ENCODE results near the gene LRPAP1. TPM values are rescaled to one million over a fixed set of nuclear protein-coding genes. Genes with fewer than 3 reads are reported as not detected.

The LRPAP1 gene
- polyA plus RNA-seq, 2 of the 4 experiments (the other 2 are of a cell fraction) = 64.3 to 81.1 TPM

DNA sequence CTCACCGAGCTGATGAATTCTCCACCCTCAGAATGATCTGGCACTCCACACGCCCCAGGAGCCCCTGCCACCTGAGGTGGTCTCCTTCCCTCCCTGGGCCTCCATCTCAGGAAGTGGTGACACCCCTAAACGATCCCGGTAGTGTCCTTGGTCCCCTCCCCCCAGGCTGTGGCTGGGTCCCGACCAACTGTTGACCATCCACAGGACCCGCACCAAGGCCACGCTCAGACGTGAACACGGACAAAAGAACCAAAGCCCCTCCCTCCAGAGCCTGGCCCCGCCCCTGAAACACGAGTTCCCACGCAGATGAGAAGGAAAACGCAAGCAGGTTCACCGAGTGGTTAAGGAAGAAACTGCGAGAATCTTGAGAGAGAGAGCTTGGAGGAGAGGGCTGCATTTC lies 16.6 kb downstream of the LRPAP1 start:
- Histone ChIP-seq H3K27ac (no peak overlapping the region), H3K4me3 (no peak overlapping the region), H3K9me3 (no peaks in the 10 kb centered on the region), H3K4me2 (no peak overlapping the region), H3K4me1 (no peaks in the 10 kb centered on the region)
- WGBS (ENCODE audit: missing lambda C conversion rate) = 92% methylated on average over 12 of the region's 15 CpGs
- FAIRE-seq (no peak), DNase-seq (ENCODE audit: low read depth in 1 of 2, low spot score in 1 of 2) (no peak), ATAC-seq (no peak)
- CTCF ChIA-PET = interaction anchor here (1.4 to 3.3 kb wide), 4 partner anchors 12 to 409 kb away, joined by 4 to 25 read pairs (median 12); no protein-coding TSS in a partner anchor
- no peak for TF ChIP-seq JUNB (IDR thresholded peaks at IDR 0.05)
- no peak for TF ChIP-seq ZNF302 (CRISPR knock-in tag; IDR thresholded peaks at IDR 0.05)
- no peak for TF ChIP-seq PHF8 (IDR thresholded peaks at IDR 0.05; ENCODE audit: borderline replicate concordance, low read depth)
- TF ChIP-seq, protein P1, sequence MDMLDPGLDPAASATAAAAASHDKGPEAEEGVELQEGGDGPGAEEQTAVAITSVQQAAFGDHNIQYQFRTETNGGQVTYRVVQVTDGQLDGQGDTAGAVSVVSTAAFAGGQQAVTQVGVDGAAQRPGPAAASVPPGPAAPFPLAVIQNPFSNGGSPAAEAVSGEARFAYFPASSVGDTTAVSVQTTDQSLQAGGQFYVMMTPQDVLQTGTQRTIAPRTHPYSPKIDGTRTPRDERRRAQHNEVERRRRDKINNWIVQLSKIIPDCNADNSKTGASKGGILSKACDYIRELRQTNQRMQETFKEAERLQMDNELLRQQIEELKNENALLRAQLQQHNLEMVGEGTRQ (IDR thresholded peaks at IDR 0.05) = no peak
- TF ChIP-seq HOXB5 (CRISPR knock-in tag; IDR thresholded peaks at IDR 0.05) = no peak
- TF ChIP-seq RCOR1 (IDR thresholded peaks at IDR 0.05; ENCODE audit: low read depth, low read length) = no peak
- no peak for TF ChIP-seq RARB (CRISPR knock-in tag; IDR thresholded peaks at IDR 0.05)
- no peak for TF ChIP-seq MAZ (IDR thresholded peaks at IDR 0.05; ENCODE audit: borderline replicate concordance, low read depth, low read length)
- TF ChIP-seq POLR2AphosphoS2 (conservative IDR thresholded peaks at IDR 0.05; ENCODE audit: low read length) = no peak
- no peak for TF ChIP-seq FOSB (CRISPR knock-in tag; IDR thresholded peaks at IDR 0.05)
- no peak for TF ChIP-seq NR3C1 (IDR thresholded peaks at IDR 0.05)
- TF ChIP-seq EHF (CRISPR knock-in tag; IDR thresholded peaks at IDR 0.05) = no peak
- POLR2A ChIA-PET = no interaction called here

DNA sequence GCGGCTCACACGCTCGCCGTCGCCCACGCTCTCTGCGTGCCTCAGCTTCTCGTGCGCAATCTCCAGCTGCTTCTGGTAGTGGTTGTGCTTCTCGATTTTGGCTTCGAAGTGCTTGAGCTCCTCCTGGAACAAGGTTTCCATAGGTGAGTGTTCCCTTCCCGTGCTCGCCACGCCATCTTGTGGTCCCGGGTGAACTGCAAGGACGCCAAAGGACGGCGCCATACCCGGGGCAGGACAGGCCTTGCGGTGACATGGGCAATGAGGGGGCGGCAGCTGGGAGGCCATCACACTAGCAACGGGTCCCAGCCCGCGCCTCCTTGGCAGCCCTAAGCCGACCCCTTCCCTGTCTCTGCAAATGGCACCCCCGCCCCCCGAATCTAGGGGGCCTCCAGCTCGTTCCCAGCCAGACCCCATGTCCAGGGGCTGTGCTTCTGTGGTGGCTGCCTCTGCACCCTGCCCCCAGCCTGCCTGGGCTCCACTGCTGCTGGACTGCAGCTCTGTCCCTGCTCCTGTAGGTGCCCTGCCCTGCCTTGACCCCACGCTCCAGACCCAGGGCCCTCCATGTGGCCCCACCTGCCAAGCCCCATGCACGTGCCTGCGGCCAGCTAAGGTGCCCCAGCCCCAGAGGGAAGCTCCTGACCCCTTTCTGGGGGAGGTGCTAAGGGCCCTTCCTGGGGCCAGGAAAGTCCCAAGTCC lies 17.3 kb downstream of the LRPAP1 start:
- Histone ChIP-seq H3K27ac (no peak overlapping the region), H3K4me3 (no peak overlapping the region), H3K4me1 (no peaks in the 10 kb centered on the region), H3K4me2 (no peak overlapping the region), H3K9me3 (no peaks in the 10 kb centered on the region)
- WGBS (ENCODE audit: missing lambda C conversion rate) = 77% methylated on average over 16 of the region's 31 CpGs
- peak in 1 of 2 experiments; percentile 20 for DNase-seq (ENCODE audit: low read depth in 1 of 2, low spot score in 1 of 2)
- ChIA-PET POLR2A (no interaction called here), CTCF (interaction anchor here (0.8 to 3.3 kb wide), 9 partner anchors 11 to 409 kb away, joined by 3 to 25 read pairs (median 4); no protein-coding TSS in a partner anchor)
- peak; percentile 68 to 78; a peak in 5 of 6 replicates for ATAC-seq
- no peak for FAIRE-seq
- TF ChIP-seq, protein P2, sequence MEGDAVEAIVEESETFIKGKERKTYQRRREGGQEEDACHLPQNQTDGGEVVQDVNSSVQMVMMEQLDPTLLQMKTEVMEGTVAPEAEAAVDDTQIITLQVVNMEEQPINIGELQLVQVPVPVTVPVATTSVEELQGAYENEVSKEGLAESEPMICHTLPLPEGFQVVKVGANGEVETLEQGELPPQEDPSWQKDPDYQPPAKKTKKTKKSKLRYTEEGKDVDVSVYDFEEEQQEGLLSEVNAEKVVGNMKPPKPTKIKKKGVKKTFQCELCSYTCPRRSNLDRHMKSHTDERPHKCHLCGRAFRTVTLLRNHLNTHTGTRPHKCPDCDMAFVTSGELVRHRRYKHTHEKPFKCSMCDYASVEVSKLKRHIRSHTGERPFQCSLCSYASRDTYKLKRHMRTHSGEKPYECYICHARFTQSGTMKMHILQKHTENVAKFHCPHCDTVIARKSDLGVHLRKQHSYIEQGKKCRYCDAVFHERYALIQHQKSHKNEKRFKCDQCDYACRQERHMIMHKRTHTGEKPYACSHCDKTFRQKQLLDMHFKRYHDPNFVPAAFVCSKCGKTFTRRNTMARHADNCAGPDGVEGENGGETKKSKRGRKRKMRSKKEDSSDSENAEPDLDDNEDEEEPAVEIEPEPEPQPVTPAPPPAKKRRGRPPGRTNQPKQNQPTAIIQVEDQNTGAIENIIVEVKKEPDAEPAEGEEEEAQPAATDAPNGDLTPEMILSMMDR (IDR thresholded peaks at IDR 0.05) = peak; percentile 11; the same call in 1 of the 3 replicates
- TF ChIP-seq ESRRA (IDR thresholded peaks at IDR 0.05; ENCODE audit: borderline replicate concordance, low read length) = no peak
- no peak for TF ChIP-seq HDAC2 (IDR thresholded peaks at IDR 0.05)
- no peak for TF ChIP-seq EHF (CRISPR knock-in tag; IDR thresholded peaks at IDR 0.05)

DNA sequence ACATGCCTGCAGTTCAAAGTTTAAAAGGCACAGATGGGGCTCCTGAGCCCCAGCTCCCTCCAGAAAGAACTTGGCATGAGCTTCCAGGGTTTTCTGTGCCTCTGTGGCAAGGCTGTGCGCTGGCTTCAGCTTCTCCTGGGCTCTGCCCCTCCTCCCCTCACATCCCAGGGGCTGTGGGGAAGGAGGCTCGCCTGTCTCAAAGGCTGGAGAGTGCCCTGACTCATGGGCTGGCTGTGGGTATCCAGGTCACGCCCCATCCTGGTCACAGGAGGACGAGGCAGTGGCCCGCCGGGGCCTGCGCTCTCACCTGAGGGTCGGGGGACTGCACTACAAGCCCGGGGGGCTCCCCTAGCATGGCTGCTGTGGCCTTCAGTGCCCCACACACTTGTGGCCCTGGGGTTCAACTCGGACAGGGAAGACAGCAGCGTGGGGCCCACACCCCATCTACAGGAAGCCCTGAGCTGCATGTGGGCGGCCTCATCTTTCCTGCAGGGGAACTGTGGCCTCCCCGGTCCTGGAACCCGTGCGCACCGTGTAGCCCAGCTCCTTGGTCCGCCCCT lies 17.9 kb downstream of the LRPAP1 start:
- DNase-seq (ENCODE audit: low read depth in 1 of 2, low spot score in 1 of 2) = no peak
- H3K4me3 ChIP-seq = no peak overlapping the region
- FAIRE-seq = no peak
- no peaks in the 10 kb centered on the region for H3K9me3 ChIP-seq
- peak in 1 of 2 experiments; percentile 22; a peak in 3 of 6 replicates for ATAC-seq
- CTCF ChIA-PET = interaction anchor here (0.5 to 3.3 kb wide), 9 partner anchors 10 to 1621 kb away, joined by 3 to 25 read pairs (median 5); no protein-coding TSS in a partner anchor
- H3K27ac ChIP-seq = no peak overlapping the region
- POLR2A ChIA-PET = no interaction called here
- H3K4me2 ChIP-seq = no peak overlapping the region
- 97% methylated on average over 6 of the region's 17 CpGs for whole genome bisulfite sequencing (ENCODE audit: missing lambda C conversion rate)
- no peaks in the 10 kb centered on the region for H3K4me1 ChIP-seq
- no peak for TF ChIP-seq TFCP2L1 (CRISPR knock-in tag; IDR thresholded peaks at IDR 0.05)
- no peak for TF ChIP-seq ZC3H11A (IDR thresholded peaks at IDR 0.05)
- TF ChIP-seq POLR2A (IDR thresholded peaks at IDR 0.05; ENCODE audit: low read length) = no peak
- TF ChIP-seq FOSL2 (IDR thresholded peaks at IDR 0.05) = no peak
- TF ChIP-seq FOSL2 (CRISPR knock-in tag; IDR thresholded peaks at IDR 0.05) = no peak
- TF ChIP-seq JUN (IDR thresholded peaks at IDR 0.05) = no peak
- TF ChIP-seq SREBF2 (IDR thresholded peaks at IDR 0.05) = no peak
- TF ChIP-seq CBX8 (IDR thresholded peaks at IDR 0.05) = no peak
- TF ChIP-seq BHLHE40 (IDR thresholded peaks at IDR 0.05; ENCODE audit: low read depth, low read length) = no peak
- TF ChIP-seq SMC3 (IDR thresholded peaks at IDR 0.05) = no peak
- TF ChIP-seq RAD21 (conservative IDR thresholded peaks at IDR 0.05 in 1 of 2, IDR thresholded peaks at IDR 0.05 in 1 of 2) = no peak
- no peak for TF ChIP-seq TP53 (CRISPR knock-in tag; IDR thresholded peaks at IDR 0.05)
- TF ChIP-seq HOXB5 (CRISPR knock-in tag; IDR thresholded peaks at IDR 0.05) = no peak
- TF ChIP-seq HDAC2 (IDR thresholded peaks at IDR 0.05) = no peak
- no peak for TF ChIP-seq CHD2 (IDR thresholded peaks at IDR 0.05; ENCODE audit: low read length, partially characterized antibody)
- no peak for TF ChIP-seq HOXA7 (CRISPR knock-in tag; IDR thresholded peaks at IDR 0.05)
- TF ChIP-seq, protein P2 (IDR thresholded peaks at IDR 0.05) = no peak
- TF ChIP-seq, protein P3, sequence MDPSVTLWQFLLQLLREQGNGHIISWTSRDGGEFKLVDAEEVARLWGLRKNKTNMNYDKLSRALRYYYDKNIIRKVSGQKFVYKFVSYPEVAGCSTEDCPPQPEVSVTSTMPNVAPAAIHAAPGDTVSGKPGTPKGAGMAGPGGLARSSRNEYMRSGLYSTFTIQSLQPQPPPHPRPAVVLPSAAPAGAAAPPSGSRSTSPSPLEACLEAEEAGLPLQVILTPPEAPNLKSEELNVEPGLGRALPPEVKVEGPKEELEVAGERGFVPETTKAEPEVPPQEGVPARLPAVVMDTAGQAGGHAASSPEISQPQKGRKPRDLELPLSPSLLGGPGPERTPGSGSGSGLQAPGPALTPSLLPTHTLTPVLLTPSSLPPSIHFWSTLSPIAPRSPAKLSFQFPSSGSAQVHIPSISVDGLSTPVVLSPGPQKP (IDR thresholded peaks at IDR 0.05; ENCODE audit: low read depth, low read length) = no peak
